Loucy (cell line): ENCODE data around the gene DHRS12.
"Not testable (repeated sequence)": the region's sequence is repeated elsewhere in the genome, so short reads cannot be mapped to it uniquely, and the experiment has no call there.

Experiments used
- H2AFZ ChIP-seq: fragments of 200-600 bp; sonication (generic); 2 replicates; pipeline ENCODE4 v1.6.0; 2016; ENCODE audit warnings: antibody characterized with exemption, mild to moderate bottlenecking, low read length, moderate library complexity
- H3F3A ChIP-seq: fragments of 200-600 bp; 2 replicates; pipeline ENCODE4 v1.6.0; 2016; ENCODE audit warnings: antibody characterized with exemption, low read depth, mild to moderate bottlenecking
- H3K27me3 ChIP-seq: fragments of 200-600 bp; sonication (generic); 2 replicates; pipeline ENCODE4 v1.6.1; 2014; ENCODE audit warnings: low read length, mild to moderate bottlenecking; ENCODE audit not compliant: insufficient read depth, poor library complexity, severe bottlenecking
- H3K36me3 ChIP-seq: fragments of 200-600 bp; sonication (generic); 2 replicates; pipeline ENCODE4 v1.6.1; 2016; ENCODE audit warnings: low read length; ENCODE audit not compliant: insufficient read depth
- H3K4me1 ChIP-seq: fragments of 200-600 bp; sonication (generic); 2 replicates; pipeline ENCODE4 v1.5.1; 2014; ENCODE audit warnings: low read length, mild to moderate bottlenecking; ENCODE audit not compliant: insufficient read depth, poor library complexity, severe bottlenecking
- H3K4me2 ChIP-seq: fragments of 200-600 bp; sonication (generic); 2 replicates; pipeline ENCODE4 v1.6.0; 2014; ENCODE audit warnings: antibody characterized with exemption, low read length, low read depth, mild to moderate bottlenecking; ENCODE audit not compliant: poor library complexity, severe bottlenecking
- H3K4me3 ChIP-seq: fragments of 200-600 bp; sonication (generic); 2 replicates; pipeline ENCODE4 v1.5.1; 2014; ENCODE audit warnings: low read length, mild to moderate bottlenecking, mixed read lengths; ENCODE audit not compliant: poor library complexity, severe bottlenecking
- H3K79me2 ChIP-seq: fragments of 200-600 bp; sonication (generic); 2 replicates; pipeline ENCODE4 v1.6.1; 2014; ENCODE audit warnings: low read length; ENCODE audit not compliant: insufficient read depth
- H3K9ac ChIP-seq: fragments of 200-600 bp; sonication (generic); 2 replicates; pipeline ENCODE4 v1.6.0; 2014; ENCODE audit warnings: mild to moderate bottlenecking, low read depth, low read length, moderate library complexity; ENCODE audit not compliant: poor library complexity, severe bottlenecking
- H3K9me2 ChIP-seq: fragments of 200-600 bp; sonication (generic); replicated peaks from 2 replicates; pipeline ENCODE4 v1.6.1; 2016; ENCODE audit warnings: low read depth, low read length, mixed read lengths
- H3K9me3 ChIP-seq: fragments of 200-600 bp; sonication (generic); 2 replicates; pipeline ENCODE4 v1.6.1; 2014; ENCODE audit warnings: mild to moderate bottlenecking, antibody characterized with exemption, low read length, low read depth; ENCODE audit not compliant: insufficient read depth
- H4K20me1 ChIP-seq: fragments of 200-600 bp; sonication (generic); 2 replicates; pipeline ENCODE4 v1.6.0; 2014; ENCODE audit warnings: antibody characterized with exemption, low read length, mild to moderate bottlenecking; ENCODE audit not compliant: insufficient read depth, poor library complexity, severe bottlenecking
- EZH2phosphoT487 ChIP-seq: fragments of 200-600 bp; IDR thresholded peaks from 2 replicates; pipeline ENCODE4 v1.6.1; 2018; ENCODE audit warnings: antibody characterized with exemption, mild to moderate bottlenecking, moderate library complexity, borderline replicate concordance
- TF ChIP-seq, protein P1 (sequence below): fragments of 200-600 bp; sonication (generic); conservative IDR thresholded peaks from 2 replicates; pipeline ENCODE4 v1.5.1; 2014; ENCODE audit warnings: mild to moderate bottlenecking, antibody characterized with exemption, low read length

Gene DHRS12

DNA sequence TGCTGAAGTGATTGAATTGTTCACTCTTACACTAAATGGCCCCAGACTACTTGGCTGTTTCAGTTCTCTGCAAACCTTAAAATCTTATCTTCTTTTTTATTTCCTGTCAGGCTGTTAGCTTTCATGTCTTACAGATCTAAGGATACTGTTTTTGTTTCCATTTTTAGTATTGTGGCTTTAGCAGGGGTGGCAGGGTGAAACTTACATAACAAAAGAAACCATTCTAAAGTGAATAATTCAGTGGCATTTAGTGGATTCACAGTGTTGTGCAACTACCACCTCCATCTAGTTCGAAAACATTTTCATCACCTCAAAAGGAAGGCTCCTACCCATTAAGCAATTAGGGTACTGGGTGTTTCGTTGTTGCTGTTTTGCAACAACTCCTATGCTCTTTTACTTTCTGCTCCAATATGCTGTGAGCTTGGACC lies 21.2 kb upstream of the DHRS12 start:
- TF ChIP-seq, protein P1, sequence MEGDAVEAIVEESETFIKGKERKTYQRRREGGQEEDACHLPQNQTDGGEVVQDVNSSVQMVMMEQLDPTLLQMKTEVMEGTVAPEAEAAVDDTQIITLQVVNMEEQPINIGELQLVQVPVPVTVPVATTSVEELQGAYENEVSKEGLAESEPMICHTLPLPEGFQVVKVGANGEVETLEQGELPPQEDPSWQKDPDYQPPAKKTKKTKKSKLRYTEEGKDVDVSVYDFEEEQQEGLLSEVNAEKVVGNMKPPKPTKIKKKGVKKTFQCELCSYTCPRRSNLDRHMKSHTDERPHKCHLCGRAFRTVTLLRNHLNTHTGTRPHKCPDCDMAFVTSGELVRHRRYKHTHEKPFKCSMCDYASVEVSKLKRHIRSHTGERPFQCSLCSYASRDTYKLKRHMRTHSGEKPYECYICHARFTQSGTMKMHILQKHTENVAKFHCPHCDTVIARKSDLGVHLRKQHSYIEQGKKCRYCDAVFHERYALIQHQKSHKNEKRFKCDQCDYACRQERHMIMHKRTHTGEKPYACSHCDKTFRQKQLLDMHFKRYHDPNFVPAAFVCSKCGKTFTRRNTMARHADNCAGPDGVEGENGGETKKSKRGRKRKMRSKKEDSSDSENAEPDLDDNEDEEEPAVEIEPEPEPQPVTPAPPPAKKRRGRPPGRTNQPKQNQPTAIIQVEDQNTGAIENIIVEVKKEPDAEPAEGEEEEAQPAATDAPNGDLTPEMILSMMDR, result no peak
- no peak for TF ChIP-seq EZH2phosphoT487
- no peaks in the 10 kb centered on the region for H3K9me3 ChIP-seq
- peaks cover 60% of the 10 kb centered on the region for H3K4me1 ChIP-seq
- no peaks in the 10 kb centered on the region for H3K36me3 ChIP-seq
- no peaks in the 10 kb centered on the region for H4K20me1 ChIP-seq
- H3K4me2 ChIP-seq, result peak overlapping the region; percentile 68
- H3F3A ChIP-seq, result peaks cover 11% of the 10 kb centered on the region
- H3K4me3 ChIP-seq, result peak overlapping the region; percentile 5
- H3K9me2 ChIP-seq, result no peaks in the 10 kb centered on the region
- H3K9ac ChIP-seq, result peak overlapping the region; percentile 25
- no peaks in the 10 kb centered on the region for H3K27me3 ChIP-seq
- H3K79me2 ChIP-seq, result no peaks in the 10 kb centered on the region
- H2AFZ ChIP-seq, result no peak overlapping the region

DNA sequence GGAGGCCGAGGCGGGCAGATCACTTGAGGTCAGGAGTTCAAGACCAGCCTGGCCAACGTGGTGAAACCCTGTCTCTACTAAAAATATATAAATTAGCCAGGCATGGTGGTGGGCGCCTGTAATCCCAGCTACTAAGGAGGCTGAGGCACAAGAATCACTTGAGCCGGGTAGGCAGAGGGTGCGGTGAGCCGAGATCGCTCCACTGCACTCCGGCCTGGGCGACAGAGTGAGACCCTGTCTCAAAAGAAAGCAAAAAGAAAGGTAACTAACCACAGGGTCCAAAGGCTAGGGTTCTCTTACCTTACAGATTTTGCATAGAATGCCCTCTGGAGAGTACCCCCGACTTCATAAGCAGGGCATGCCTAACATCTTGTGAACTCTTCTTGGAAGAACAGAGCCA lies 20.7 kb upstream of the DHRS12 start:
- not testable (repeated sequence) for H3K27me3 ChIP-seq

DNA sequence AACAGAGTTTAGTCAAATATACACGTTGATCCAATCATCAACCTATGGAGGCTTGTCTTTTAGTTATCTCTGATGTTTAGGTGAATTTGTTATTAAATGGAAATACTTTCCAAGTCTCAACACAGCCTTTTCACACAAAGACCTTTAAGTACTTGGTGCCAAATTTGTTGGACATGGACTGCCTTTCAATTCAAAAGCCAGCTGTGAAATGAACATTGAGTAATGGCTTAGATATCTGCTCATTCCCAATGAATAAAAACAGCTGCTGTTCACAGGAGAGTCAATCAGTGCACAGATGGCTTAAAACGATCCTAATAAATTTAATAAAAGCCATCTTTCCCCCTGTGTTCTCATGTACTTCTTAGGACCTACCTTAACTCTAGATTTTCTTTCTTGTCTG lies 19.9 kb upstream of the DHRS12 start:
- no peaks in the 10 kb centered on the region for H3K9me2 ChIP-seq
- TF ChIP-seq EZH2phosphoT487, result no peak
- TF ChIP-seq, protein P1, result no peak
- no peak overlapping the region for H3K4me3 ChIP-seq
- H3K36me3 ChIP-seq, result no peaks in the 10 kb centered on the region
- H3K4me2 ChIP-seq, result no peak overlapping the region
- H3K79me2 ChIP-seq, result no peaks in the 10 kb centered on the region
- H3K9ac ChIP-seq, result no peak overlapping the region
- H3K9me3 ChIP-seq, result no peaks in the 10 kb centered on the region
- peaks cover 70% of the 10 kb centered on the region for H3K4me1 ChIP-seq
- H3K27me3 ChIP-seq, result no peaks in the 10 kb centered on the region
- H4K20me1 ChIP-seq, result no peaks in the 10 kb centered on the region
- H2AFZ ChIP-seq, result no peak overlapping the region
- peaks cover 11% of the 10 kb centered on the region for H3F3A ChIP-seq

More for the DNA sequence above, 20.7 kb upstream of the DHRS12 start:
- not testable (repeated sequence) for H3K36me3 ChIP-seq, H4K20me1 ChIP-seq, H2AFZ ChIP-seq, H3K79me2 ChIP-seq, H3K9ac ChIP-seq, H3K9me2 ChIP-seq, H3K9me3 ChIP-seq
- peaks cover 64% of the 10 kb centered on the region for H3K4me1 ChIP-seq
- H3K4me3 ChIP-seq, result peak overlapping the region; percentile 5
- H3K4me2 ChIP-seq, result peak overlapping the region; percentile 68
- peaks cover 11% of the 10 kb centered on the region for H3F3A ChIP-seq

DNA sequence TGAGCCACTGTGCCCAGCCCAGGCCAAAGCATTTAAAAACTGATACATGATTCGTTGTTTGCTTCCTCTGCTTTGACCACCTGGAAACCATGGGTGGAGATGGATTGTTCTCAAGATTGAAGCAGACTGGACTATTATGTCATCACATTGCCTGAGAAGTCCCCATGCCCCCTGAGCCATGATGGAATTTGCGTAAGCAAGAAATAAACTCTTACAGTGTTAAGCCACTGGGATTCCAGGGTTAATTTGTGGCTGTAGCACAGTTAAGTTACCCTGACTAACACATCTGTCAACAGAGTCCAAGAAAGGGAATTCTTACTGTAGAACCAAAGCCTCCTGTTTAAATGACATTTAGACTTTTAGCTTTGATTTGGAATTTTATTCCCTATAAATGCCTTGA lies 19.4 kb upstream of the DHRS12 start:
- H3K4me2 ChIP-seq, result no peak overlapping the region
- no peaks in the 10 kb centered on the region for H4K20me1 ChIP-seq
- no peaks in the 10 kb centered on the region for H3K9me3 ChIP-seq
- no peaks in the 10 kb centered on the region for H3K9me2 ChIP-seq
- no peak overlapping the region for H3K4me3 ChIP-seq
- H2AFZ ChIP-seq, result no peak overlapping the region
- TF ChIP-seq, protein P1, result no peak
- TF ChIP-seq EZH2phosphoT487, result no peak
- peaks cover 11% of the 10 kb centered on the region for H3F3A ChIP-seq
- H3K9ac ChIP-seq, result no peak overlapping the region
- H3K36me3 ChIP-seq, result no peaks in the 10 kb centered on the region
- no peaks in the 10 kb centered on the region for H3K27me3 ChIP-seq
- H3K79me2 ChIP-seq, result no peaks in the 10 kb centered on the region
- H3K4me1 ChIP-seq, result peaks cover 70% of the 10 kb centered on the region
